H9 (cell line): ENCODE measurements around the gene C16orf92. TPM values are rescaled to one million over a fixed set of nuclear protein-coding genes. Genes with fewer than 3 reads are reported as not detected.

ENCODE experiments used
- DNase-seq: peaks from one replicate; pipeline ENCODE4 v3.0.0-alpha.2; 2017
- H2AFZ ChIP-seq: one replicate; pipeline ENCODE4 v1.6.1; 2013; ENCODE audit warnings: mild to moderate bottlenecking, low read length, control low read depth, moderate library complexity
- H2AK5ac ChIP-seq: 2 replicates; pipeline ENCODE4 v1.6.1; 2013; ENCODE audit warnings: low read length, control low read depth, mixed read lengths; ENCODE audit not compliant: insufficient read length
- H2BK120ac ChIP-seq: one replicate; pipeline ENCODE4 v1.6.1; 2013; ENCODE audit warnings: low read depth, mild to moderate bottlenecking, low read length, control low read depth, inconsistent platforms; ENCODE audit not compliant: poor library complexity, severe bottlenecking
- H2BK12ac ChIP-seq: 2 replicates; pipeline ENCODE4 v1.6.1; 2013; ENCODE audit warnings: low read length, control low read depth, mixed read lengths, low read depth; ENCODE audit not compliant: insufficient read length
- H2BK15ac ChIP-seq: 2 replicates; pipeline ENCODE4 v1.6.1; 2013; ENCODE audit warnings: low read depth, low read length, control low read depth
- H2BK20ac ChIP-seq: one replicate; pipeline ENCODE4 v1.6.1; 2013; ENCODE audit warnings: low read depth, mild to moderate bottlenecking, low read length, control low read depth, inconsistent platforms; ENCODE audit not compliant: poor library complexity, severe bottlenecking
- H2BK5ac ChIP-seq: 2 replicates; pipeline ENCODE4 v1.6.1; 2013; ENCODE audit warnings: low read length, control low read depth, mixed read lengths; ENCODE audit not compliant: insufficient read length
- H3K14ac ChIP-seq: 2 replicates; pipeline ENCODE4 v1.6.1; 2013; ENCODE audit warnings: low read length, control low read depth; ENCODE audit not compliant: insufficient read depth
- H3K18ac ChIP-seq: 2 replicates; pipeline ENCODE4 v1.6.1; 2013; ENCODE audit warnings: low read depth, mild to moderate bottlenecking, mixed read lengths, low read length, control low read depth; ENCODE audit not compliant: insufficient read length
- H3K23ac ChIP-seq: 2 replicates; pipeline ENCODE4 v1.6.1; 2013; ENCODE audit warnings: low read length, control low read depth, mixed read lengths, low read depth; ENCODE audit not compliant: insufficient read length
- H3K23me2 ChIP-seq: 2 replicates; pipeline ENCODE4 v1.6.1; 2013; ENCODE audit warnings: low read depth, mild to moderate bottlenecking, mixed read lengths, low read length, control low read depth; ENCODE audit not compliant: insufficient read length, poor library complexity, severe bottlenecking
- H3K27ac ChIP-seq: 2 replicates; pipeline ENCODE4 v1.5.1; 2013; ENCODE audit warnings: low read length, control low read depth, mixed read lengths, low read depth; ENCODE audit not compliant: insufficient read length
- H3K27me3 ChIP-seq: 2 replicates; pipeline ENCODE4 v1.6.1; 2013; ENCODE audit warnings: low read length, control low read depth, inconsistent platforms; ENCODE audit not compliant: insufficient read depth
- H3K4ac ChIP-seq: 2 replicates; pipeline ENCODE4 v1.6.1; 2013; ENCODE audit warnings: low read depth, mild to moderate bottlenecking, control low read depth, inconsistent platforms, low read length, moderate library complexity
- H3K4me1 ChIP-seq: 2 replicates; pipeline ENCODE4 v1.6.1; 2013; ENCODE audit warnings: low read length, control low read depth, inconsistent platforms; ENCODE audit not compliant: insufficient read depth
- H3K4me2 ChIP-seq: 2 replicates; pipeline ENCODE4 v1.6.1; 2013; ENCODE audit warnings: low read length, control low read depth, mixed read lengths; ENCODE audit not compliant: insufficient read length, insufficient read depth
- H3K56ac ChIP-seq: 2 replicates; pipeline ENCODE4 v1.6.1; 2013; ENCODE audit warnings: low read depth, mild to moderate bottlenecking, mixed read lengths, low read length, control low read depth; ENCODE audit not compliant: insufficient read length
- H3K79me1 ChIP-seq: 2 replicates; pipeline ENCODE4 v1.6.1; 2013; ENCODE audit warnings: low read depth, mild to moderate bottlenecking, moderate library complexity, low read length, control low read depth, inconsistent platforms; ENCODE audit not compliant: insufficient read depth, poor library complexity, severe bottlenecking
- H3K79me2 ChIP-seq: 2 replicates; pipeline ENCODE4 v1.6.1; 2013; ENCODE audit warnings: low read length, control low read depth, inconsistent platforms; ENCODE audit not compliant: insufficient read depth
- H3K9ac ChIP-seq: 2 replicates; pipeline ENCODE4 v1.6.1; 2013; ENCODE audit warnings: low read length, control low read depth, mixed read lengths; ENCODE audit not compliant: insufficient read length; ENCODE audit errors: extremely low read depth
- H3K9me3 ChIP-seq: one replicate; pipeline ENCODE4 v1.6.1; 2013; ENCODE audit warnings: low read depth, low read length, inconsistent platforms; ENCODE audit not compliant: control insufficient read depth
- H3T11ph ChIP-seq: one replicate; pipeline ENCODE4 v1.6.1; 2013; ENCODE audit warnings: mild to moderate bottlenecking, low read length, control low read depth, inconsistent platforms
- H4K20me1 ChIP-seq: one replicate; pipeline ENCODE4 v1.6.1; 2013; ENCODE audit not compliant: control insufficient read depth, insufficient read length, insufficient read depth
- H4K5ac ChIP-seq: 2 replicates; pipeline ENCODE4 v1.6.1; 2013; ENCODE audit warnings: low read depth, mild to moderate bottlenecking, mixed read lengths, low read length, control low read depth; ENCODE audit not compliant: insufficient read length
- H4K8ac ChIP-seq: replicated peaks from 2 replicates; pipeline ENCODE4 v1.6.1; 2013; ENCODE audit warnings: low read length, control low read depth, mixed read lengths, low read depth; ENCODE audit not compliant: insufficient read length
- H4K91ac ChIP-seq: 2 replicates; pipeline ENCODE4 v1.6.1; 2013; ENCODE audit warnings: low read depth, mild to moderate bottlenecking, moderate library complexity, mixed read lengths, low read length, control low read depth; ENCODE audit not compliant: insufficient read length
- H3K27ac Mint-ChIP-seq, 3 experiments: 2 replicates in 2 of 3; 3 replicates in 1 of 3; pipeline ENCODE4 v1.8.0; 2020 to 2021; ENCODE audit warnings: mixed read lengths in 3 of 3, mild to moderate bottlenecking in 1 of 3, moderate library complexity in 1 of 3
- H3K27me3 Mint-ChIP-seq: 2 replicates; pipeline ENCODE4 v1.8.0; 2021; ENCODE audit warnings: low read depth, mild to moderate bottlenecking, moderate library complexity, mixed read lengths
- H3K36me3 Mint-ChIP-seq, 3 experiments: 2 replicates in 2 of 3; 3 replicates in 1 of 3; pipeline ENCODE4 v1.8.0; 2020 to 2021; ENCODE audit warnings: low read depth in 3 of 3, mixed read lengths in 3 of 3; ENCODE audit not compliant: insufficient read depth in 1 of 3
- H3K4me1 Mint-ChIP-seq, 2 experiments: 2 replicates each; pipeline ENCODE4 v1.8.0; 2020; ENCODE audit warnings: mixed read lengths in 2 of 2
- H3K4me3 Mint-ChIP-seq, 2 experiments: 2 replicates in 1 of 2; 3 replicates in 1 of 2; pipeline ENCODE4 v1.8.0; 2020 to 2021; ENCODE audit warnings: mild to moderate bottlenecking in 2 of 2, mixed read lengths in 2 of 2, moderate library complexity in 1 of 2
- H3K9me3 Mint-ChIP-seq, 2 experiments: 2 replicates in 1 of 2; 3 replicates in 1 of 2; pipeline ENCODE4 v1.8.0; 2020; ENCODE audit warnings: mild to moderate bottlenecking in 2 of 2, mixed read lengths in 2 of 2, moderate library complexity in 1 of 2
- CTCF ChIP-seq: fragments of 200-600 bp; sonication (generic); conservative IDR thresholded peaks from 3 replicates; pipeline ENCODE4 v1.8.0; 2021; ENCODE audit warnings: antibody characterized with exemption, mild to moderate bottlenecking
- WGBS: extraction: QIAGEN DNeasy Blood & Tissue Kit; methylation state at CpG from one replicate; pipeline ENCODE4 v1.1.7; 2013; ENCODE audit warnings: missing lambda C conversion rate, low lambda C conversion rate, mixed read lengths; ENCODE audit not compliant: insufficient read length; ENCODE audit errors: extremely low coverage; 5-methylcytosine and 5-hydroxymethylcytosine counted together
- total RNA-seq: library from RNA; stranded (reverse); gene quantifications from 2 replicates; pipeline ENCODE4 v1.2.1, GENCODE V29; 2021

The C16orf92 gene
- total RNA-seq, 1 experiment from 2014 or later = not detected

GRCh38 chr16:29978564-29979270 is 44.3 kb upstream of the C16orf92 start:
- peaks cover 7% of the 10 kb centered on the region for H3K79me1 ChIP-seq
- H3K23ac ChIP-seq = no peak overlapping the region
- H3K36me3 Mint-ChIP-seq = peaks cover 36 to 55% (median 51%) of the 10 kb centered on the region in 3 experiments
- no peak overlapping the region for H4K8ac ChIP-seq
- H3K27ac ChIP-seq = no peak overlapping the region
- no peak overlapping the region for H2BK15ac ChIP-seq
- H3K4me1 Mint-ChIP-seq = peaks cover 29% of the 10 kb centered on the region in 2 experiments
- no CpG with 5 or more reads among the region's 9 CpGs for WGBS
- H3K27me3 Mint-ChIP-seq = no peaks in the 10 kb centered on the region
- no peak overlapping the region for H2AFZ ChIP-seq
- no peak overlapping the region for H2AK5ac ChIP-seq
- no peak overlapping the region for H3K18ac ChIP-seq
- no peak overlapping the region for H2BK20ac ChIP-seq
- no peak overlapping the region for H2BK12ac ChIP-seq
- H3T11ph ChIP-seq = no peak overlapping the region
- no peak overlapping the region for H3K4me2 ChIP-seq
- H3K4me1 ChIP-seq = peaks cover 3% of the 10 kb centered on the region; the same call in 1 of the 2 replicates
- no peak overlapping the region for H3K56ac ChIP-seq
- DNase-seq = no peak
- H3K23me2 ChIP-seq = peaks cover 14% of the 10 kb centered on the region
- no peak overlapping the region for H3K4me3 Mint-ChIP-seq
- TF ChIP-seq CTCF = no peak
- no peaks in the 10 kb centered on the region for H3K9me3 Mint-ChIP-seq
- H3K79me2 ChIP-seq = peaks cover 5% of the 10 kb centered on the region; the same call in 1 of the 2 replicates
- no peak overlapping the region for H4K91ac ChIP-seq
- H3K9me3 ChIP-seq = no peaks in the 10 kb centered on the region
- H2BK5ac ChIP-seq = no peak overlapping the region
- H2BK120ac ChIP-seq = no peak overlapping the region
- H3K27me3 ChIP-seq = no peaks in the 10 kb centered on the region
- peak overlapping the region in 2 of 3 experiments; percentile 25; a peak in 2 of 7 replicates for H3K27ac Mint-ChIP-seq
- H4K5ac ChIP-seq = no peak overlapping the region
- H3K9ac ChIP-seq = no peak overlapping the region
- no peak overlapping the region for H3K14ac ChIP-seq
- no peaks in the 10 kb centered on the region for H4K20me1 ChIP-seq
- H3K4ac ChIP-seq = no peak overlapping the region
